CD4-positive, alpha-beta T cell treated with Interleukin-2 at 100 ng/mL for 4 hours (primary cell): ENCODE data around the gene MRPL53.
A peak's percentile ranks its signal among the peaks of the same experiment; 100 is the strongest.
"Not testable (repeated sequence)": the region's sequence is repeated elsewhere in the genome, so short reads cannot be mapped to it uniquely, and the experiment has no call there.

Experiments
- DNase-seq: peaks from one replicate; pipeline ENCODE4 v3.0.0-alpha.2; 2020; ENCODE audit warnings: low spot score

The MRPL53 gene

GRCh38 chr2:74482801-74483674, 10.6 kb upstream of the MRPL53 start, which contains the start of the genes CCDC142 and TTC31:
TSS of gene CCDC142 (minus strand) at chr2:74482998. CDS start at chr2:74482837, 161 bp downstream.
TSS of gene TTC31 (plus strand) at chr2:74483081. CDS start at chr2:74483096, 15 bp downstream.
- peak; percentile 96 for DNase-seq

GRCh38 chr2:74481961-74482800, 9.7 kb upstream of the MRPL53 start:
- DNase-seq, result peak; percentile 55

GRCh38 chr2:74481431-74481830, 9.0 kb upstream of the MRPL53 start:
- no peak for DNase-seq

GRCh38 chr2:74474899-74475298, 2.4 kb upstream of the MRPL53 start:
- DNase-seq, result no peak

- DNase-seq, result no peak
Observed at GRCh38 chr2:74474481-74474880, 2.0 kb upstream of the MRPL53 start.

GRCh38 chr2:74472945-74473258, 422 bp upstream of the MRPL53 start:
- no peak for DNase-seq

- DNase-seq, result no peak
Observed at GRCh38 chr2:74471332-74472065, 981 bp downstream of the MRPL53 start.

GRCh38 chr2:74470742-74471141, 1.7 kb downstream of the MRPL53 start:
- DNase-seq, result not testable (repeated sequence)

- no peak for DNase-seq
Observed at GRCh38 chr2:74464406-74464805, 8.1 kb downstream of the MRPL53 start.

GRCh38 chr2:74462786-74463105, 9.7 kb downstream of the MRPL53 start:
- no peak for DNase-seq

GRCh38 chr2:74462054-74462785, 10.3 kb downstream of the MRPL53 start:
- no peak for DNase-seq

GRCh38 chr2:74461187-74462053, 11.1 kb downstream of the MRPL53 start:
- no peak for DNase-seq

GRCh38 chr2:74460187-74460586, 12.3 kb downstream of the MRPL53 start:
- not testable (repeated sequence) for DNase-seq

- not testable (repeated sequence) for DNase-seq
Observed at GRCh38 chr2:74459503-74460118, 12.9 kb downstream of the MRPL53 start.

- DNase-seq, result no peak
Observed at GRCh38 chr2:74458938-74459363, 13.5 kb downstream of the MRPL53 start.

- peak; percentile 100 for DNase-seq
Observed at GRCh38 chr2:74458132-74458937, 14.1 kb downstream of the MRPL53 start, which contains the start of gene WBP1. TSS of gene WBP1 (plus strand) at chr2:74458438. CDS start at chr2:74458603, 165 bp downstream.

- peak; percentile 83 for DNase-seq
Observed at GRCh38 chr2:74457549-74458131, 14.8 kb downstream of the MRPL53 start.

GRCh38 chr2:74457129-74457548, 15.3 kb downstream of the MRPL53 start:
- no peak for DNase-seq
